ENCODE results near the gene ZP1.
A peak's percentile ranks its signal among the peaks of the same experiment; 100 is the strongest.

Gene ZP1

DNA sequence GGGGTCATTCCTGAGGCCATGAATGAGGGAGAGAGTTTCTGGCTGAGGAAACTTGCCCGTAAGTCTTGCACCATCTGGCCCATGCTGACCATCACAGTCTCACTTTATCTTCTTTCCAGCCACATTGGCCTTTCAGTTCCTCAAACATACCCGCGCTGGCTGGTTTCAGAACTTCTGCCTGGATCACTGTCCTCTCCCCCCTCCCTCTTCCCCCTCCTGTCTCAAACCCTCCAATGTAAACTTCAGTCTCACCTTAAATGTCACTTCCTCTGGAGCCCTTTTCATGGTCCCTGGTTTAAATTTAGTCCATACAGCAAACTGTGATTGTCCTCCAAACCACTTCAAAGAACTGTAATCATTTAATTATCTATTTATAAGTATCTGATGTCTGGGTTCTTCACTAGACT lies 42.9 kb downstream of the ZP1 start:
- peak; percentile 65 to 90 (median 78) for DNase-seq

DNA sequence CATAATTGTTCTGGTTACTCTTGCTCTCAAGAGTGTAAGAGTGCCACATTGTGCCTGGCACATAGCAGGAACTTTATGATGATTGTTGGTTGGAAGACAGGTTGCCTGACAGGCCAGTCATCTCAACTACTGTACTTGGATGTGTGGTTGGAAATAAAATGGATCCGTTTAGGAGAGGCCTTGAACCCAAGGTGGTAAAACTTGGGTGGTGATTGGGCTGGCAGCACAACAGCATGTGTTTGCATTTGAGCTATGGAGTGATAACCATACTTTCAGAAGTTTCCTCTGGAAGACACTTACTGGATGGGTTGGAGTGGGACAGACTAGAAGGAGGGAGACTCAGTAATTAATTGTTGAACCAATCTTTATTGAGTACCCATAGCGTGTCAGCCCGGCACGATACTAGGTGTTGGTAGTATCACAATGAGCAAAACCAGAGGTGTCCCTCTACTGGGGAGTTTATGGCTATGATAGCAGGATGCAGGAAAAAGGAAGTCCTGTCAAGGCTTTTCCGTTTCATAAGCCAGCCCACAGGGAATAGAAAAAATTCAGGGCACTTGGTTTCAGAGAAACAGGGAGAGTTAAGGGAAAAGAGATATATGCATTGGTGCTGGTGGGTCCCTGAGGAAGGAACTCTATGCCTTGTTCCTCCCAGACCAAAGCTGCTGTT lies 43.5 kb downstream of the ZP1 start:
- peak; percentile 38 to 72 (median 64) for DNase-seq

DNA sequence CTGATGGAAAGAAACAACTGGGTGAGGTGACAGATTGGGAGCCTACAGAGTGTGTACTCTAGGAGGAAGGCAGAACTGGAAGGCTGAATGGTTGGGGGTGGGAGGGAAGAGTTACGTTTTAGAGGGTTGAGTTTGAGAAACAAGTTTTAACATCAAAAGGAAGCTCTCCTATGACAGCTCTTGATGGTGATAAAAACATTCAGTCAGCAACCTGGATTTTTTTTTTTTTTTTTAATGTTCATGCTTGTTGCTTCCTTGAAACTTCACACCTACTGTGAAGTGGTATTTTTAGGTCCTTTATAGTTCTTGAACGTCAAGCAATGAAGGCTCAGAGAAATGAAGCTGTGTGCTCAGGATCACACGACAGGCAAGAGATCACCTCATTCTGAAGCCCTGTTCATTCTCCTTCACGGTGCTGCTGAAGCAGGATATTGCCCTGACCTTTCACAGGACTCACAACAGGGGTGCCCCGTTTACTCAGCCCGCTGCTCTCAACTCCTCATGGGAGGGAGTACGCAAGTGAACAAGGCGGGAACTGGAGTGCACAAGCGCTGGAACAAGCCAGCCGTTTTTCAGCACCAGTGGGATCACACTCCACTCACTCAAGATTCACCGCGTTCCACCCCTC lies 45.0 kb downstream of the ZP1 start:
- DNase-seq = no peak

DNA sequence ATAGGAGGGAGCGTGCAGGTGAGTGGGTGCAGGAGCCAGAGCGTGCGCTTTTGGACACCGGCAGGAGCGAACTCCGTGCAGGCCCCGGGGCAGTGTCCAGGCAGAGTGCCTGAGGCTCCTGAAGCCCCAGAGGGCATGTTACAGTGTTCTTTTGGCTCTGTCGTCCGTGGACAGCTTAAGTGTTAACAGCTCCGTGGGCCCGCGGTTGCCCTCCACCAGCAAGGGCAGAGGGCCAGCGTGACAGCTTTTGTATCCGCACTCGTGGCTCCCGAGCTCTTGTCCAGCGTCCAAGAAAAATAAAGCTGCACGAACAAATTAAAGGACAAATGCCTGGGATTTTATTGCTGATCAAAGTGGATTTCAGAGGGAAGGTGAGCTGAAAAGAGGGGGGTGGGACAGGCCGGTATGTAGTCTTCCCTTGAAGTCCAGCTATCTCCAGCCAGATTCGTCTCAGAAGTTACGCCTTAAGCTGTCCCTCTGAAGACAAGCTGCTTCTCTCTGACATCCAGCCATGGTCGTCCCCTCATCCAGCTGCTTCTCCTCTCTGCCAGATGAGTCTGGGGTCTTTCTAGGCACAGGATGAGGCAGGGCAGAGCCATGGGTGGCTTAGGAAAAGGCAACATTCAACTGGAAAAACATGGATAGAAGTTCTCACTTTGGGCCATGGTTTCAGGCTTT lies 45.6 kb downstream of the ZP1 start:
- DNase-seq = no peak

DNA sequence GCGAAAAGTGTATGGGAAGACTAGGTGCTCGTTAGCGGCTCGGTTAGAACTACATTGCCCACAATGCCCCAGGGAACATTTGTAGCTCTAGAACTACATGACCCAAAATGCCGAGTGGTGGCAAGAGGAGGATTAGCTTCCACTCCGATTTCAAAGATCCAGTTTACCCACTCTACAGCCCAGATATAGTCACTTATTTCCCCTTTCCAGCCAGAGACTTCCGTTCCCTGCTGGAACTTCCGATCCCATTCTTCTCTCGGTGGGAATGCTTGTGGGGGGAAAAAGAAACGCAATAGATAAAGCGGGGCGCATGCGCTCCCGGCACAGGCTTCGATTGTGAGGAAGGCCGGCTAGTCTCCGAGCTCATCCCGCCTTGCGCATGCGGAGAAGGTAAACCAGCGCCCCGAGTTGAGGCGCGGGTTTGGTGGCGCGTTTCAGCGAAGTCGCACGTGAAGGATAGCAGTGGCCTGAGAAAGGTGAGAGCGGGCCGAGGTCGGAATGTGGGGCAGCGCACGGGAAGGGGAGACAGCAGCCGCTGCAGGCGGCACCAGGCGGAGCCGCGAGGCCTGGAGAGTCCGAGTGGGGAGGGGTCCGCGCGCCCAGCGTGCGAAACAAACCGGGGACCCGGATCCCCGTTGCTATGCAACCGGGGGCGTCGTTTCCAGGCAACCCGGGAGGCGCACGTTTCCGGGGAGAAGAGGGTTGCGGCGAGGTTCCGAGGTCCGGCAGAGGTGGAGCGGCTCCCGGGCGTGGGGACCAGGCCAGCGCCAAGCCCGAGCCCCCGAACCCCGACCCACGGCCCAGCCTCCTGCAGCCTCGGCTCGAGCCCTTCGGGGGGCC lies 46.7 kb downstream of the ZP1 start, which contains the start of gene TMEM109:
Gene TMEM109, plus strand, starts transcription at position 366 of the 840 bp plus-strand sequence. CDS start 5,536 bp downstream, outside the sequence.
- peak; percentile 80 to 93 (median 90) for DNase-seq

DNA sequence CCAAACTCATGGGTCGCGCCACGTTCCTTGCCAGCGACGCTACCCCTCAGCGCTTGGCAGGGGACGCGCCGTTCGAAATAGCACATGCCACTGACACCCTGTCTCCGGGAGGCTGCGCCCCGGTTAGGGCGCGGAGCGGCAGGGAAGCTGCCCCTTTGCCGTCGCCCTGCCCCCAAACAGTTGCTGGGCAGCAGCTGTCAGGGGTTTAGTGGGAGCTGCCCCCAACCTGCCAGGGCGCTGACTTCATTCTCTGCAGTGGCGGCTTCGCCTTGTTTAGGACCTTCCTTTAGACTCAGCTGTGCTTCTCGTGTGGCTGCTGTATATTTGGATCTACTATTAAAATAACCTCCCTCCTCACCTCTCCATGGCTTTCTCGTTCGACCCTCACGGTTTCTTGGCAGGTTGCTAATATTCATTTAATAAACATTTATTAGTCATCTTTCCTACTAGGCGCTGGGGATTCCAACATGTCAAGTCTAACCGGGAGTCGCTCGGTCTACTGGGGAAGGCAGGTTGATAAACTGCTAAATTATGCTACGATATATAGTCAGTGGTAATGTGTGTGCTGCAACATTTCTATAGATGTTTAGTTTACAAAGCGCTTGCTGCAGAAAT lies 47.4 kb downstream of the ZP1 start:
- peak in 3 of 4 experiments; percentile 17 to 57 (median 42) for DNase-seq

DNA sequence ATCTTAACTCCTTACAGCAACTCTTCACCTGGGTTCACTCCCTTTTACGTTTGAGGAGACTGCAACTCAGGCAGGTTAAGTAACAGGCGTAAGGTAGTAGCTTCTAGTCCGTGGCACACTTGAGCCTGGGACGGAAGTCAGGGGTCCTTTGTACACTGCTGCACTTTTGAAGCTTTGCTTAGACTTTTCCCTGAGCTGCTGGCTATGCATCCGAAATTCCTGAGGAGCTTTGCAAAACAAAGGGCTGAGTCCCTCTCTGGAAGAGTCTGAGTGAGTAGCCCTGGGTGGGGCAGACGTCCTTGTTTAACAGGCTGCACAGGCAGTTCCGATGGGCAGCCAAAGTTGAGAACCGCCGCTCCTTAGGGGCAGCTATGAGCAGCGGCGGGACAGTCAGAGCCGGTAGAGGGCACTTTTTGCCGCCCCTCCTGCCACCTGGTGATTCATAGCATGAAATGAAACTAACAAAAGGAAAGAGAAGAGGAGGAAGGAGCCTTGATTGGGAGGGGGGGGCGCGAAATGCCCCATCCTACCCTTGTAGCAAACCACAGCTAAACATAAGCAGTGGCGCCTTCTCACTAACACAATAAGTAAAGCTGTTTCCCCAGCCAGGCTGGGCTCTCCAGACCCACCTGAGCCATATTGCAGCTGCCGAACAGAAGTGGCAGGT lies 48.0 kb downstream of the ZP1 start:
- peak; percentile 42 to 65 (median 55) for DNase-seq

DNA sequence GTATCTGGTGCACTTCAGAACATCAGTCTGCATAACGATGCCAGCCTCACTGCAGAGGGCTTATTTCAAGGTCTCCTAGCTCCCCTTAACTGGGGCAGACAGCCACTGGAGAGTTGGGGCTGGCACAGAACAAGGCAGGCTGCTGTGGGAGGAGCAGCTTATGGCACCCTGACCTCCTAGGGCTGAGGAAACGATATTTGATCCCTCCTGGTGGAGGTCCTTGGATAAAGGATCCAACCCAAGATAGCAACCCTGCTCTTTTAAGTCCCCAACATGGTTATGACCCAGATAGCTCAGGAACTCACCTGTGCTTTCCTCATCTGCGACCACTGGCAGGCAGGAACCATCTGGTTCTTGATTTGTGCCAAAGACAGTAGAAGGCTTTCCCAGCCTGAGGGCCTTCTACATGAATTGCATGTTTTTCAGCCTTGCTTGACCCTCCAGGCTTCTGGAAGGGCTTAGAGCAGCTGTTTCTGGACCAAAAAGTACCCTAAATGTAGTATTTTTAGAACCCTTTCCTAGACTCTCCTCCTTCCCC lies 49.4 kb downstream of the ZP1 start:
- no peak for DNase-seq

DNA sequence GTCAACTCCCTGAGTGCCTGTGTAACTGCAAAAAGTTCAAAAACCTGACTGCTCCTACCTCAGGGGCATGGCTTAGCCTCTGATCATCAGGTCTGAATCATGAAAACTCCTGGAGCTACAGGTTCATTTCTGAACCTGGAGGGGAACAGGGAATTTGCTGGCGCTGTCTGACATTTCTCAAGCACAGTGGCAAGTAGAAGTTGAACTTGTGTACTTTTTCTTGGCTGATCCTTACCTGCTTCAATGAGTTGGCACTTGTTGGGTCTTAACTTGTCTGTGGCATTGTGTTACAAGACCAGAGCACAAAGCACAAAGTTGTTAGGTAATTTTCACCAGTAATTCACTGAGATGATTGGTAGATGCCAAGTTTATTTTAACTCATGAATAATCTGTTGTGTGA lies 49.9 kb downstream of the ZP1 start:
- no peak for DNase-seq

DNA sequence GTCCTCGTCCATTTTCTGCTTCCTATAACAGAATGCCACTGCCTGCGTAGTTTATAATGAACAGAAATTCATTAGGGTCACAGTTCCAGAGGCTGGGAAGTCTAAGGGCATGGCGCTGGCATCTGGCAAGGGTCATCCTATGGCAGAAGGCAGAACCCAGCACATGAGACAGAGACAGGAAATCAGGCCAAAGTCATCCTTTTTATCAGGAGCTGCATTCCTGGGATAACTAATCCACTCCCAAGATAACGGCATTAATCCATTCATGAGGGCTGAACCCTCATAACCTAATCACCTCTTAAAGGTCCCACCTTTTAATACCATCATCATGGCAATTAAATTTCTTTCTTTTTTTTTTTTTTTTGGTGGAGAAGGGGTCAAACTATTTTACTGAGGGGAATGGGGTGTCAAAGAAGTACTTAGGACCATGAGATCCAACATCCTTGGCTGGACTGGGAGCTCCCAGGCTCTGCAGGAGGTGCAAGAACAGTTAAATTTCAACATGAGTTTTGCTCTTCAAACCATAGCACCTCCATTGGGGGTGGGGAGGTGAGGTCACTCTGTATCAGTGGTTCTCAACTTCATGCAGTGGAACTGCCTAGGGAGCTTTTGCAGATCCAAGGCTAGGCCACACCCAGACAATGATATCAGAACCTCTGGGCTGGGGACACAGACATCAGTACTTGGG lies 51.1 kb downstream of the ZP1 start:
- DNase-seq = no peak

DNA sequence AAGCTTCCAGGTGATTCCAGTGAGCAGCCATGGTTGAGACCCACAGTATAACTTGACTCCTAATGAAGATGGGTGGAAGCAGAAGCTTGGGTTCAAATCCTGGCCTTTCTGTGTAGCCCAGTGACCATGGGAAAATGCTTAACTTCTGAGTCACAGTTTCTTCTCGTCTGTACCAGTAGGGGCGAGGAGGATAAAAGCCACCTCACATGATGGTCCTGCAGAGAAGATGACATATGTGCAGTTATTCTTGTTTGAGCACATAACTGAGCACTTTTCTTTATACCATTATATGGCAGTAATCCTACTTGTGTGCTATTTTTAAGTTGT lies 51.6 kb downstream of the ZP1 start:
- no peak for DNase-seq

DNA sequence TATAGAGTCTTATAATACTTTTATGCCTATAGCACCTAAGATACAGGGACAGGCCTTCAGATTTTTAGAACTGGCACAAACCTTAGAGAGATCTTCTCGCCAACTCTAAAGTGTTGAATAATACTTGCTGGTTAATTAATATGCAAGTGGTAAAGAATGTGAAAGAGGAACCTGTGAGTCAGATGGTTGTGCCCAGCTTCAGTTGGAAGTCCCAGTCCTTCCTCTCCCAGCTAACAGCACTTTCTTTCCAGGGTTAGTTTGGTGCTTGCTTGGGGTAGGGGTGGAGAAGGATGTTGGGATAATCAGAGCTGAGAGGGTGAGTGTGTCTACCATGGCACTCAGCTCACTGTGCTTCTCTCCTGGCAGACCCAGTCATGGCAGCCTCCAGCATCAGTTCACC lies 52.0 kb downstream of the ZP1 start:
- DNase-seq = peak; percentile 51 to 73 (median 62)

DNA sequence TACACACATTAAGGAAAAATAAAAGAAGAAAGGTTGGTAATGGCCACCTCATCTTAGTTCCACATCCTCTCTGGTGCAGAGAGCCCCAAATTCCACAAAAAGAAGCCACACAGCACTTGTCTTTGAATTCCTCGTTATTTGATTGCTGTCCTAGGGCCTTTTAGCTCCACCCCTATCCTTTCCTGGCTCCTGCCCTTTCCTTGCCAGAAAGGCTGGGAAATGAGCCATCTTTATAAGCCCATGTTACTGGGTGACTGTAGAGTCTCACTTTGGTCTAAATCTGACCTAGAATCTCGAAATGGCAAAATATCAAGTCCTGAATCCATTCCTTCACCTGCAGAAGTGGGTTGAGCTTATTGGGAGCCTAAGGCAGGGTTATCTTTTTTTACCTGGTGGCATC lies 52.6 kb downstream of the ZP1 start:
- no peak for DNase-seq

DNA sequence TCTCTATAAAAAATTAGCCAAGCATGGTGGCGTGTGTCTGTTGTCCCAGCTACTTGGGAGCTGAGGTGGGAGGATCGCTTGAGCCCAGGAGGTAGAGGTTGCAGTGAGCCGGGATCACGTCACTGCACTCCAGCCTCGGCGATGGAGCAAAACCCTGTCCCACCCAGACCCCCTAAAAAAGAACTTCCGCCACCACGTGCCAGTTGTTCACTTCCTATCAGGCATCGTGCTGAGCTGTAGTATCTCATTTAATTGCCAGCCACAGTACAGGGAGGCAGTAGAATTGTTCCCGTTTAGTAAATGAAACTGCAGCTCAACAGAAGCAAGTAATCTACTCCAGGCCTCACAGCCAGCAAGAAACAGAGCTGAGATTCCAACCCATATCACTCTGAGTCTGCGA lies 53.9 kb downstream of the ZP1 start:
- DNase-seq = no peak

DNA sequence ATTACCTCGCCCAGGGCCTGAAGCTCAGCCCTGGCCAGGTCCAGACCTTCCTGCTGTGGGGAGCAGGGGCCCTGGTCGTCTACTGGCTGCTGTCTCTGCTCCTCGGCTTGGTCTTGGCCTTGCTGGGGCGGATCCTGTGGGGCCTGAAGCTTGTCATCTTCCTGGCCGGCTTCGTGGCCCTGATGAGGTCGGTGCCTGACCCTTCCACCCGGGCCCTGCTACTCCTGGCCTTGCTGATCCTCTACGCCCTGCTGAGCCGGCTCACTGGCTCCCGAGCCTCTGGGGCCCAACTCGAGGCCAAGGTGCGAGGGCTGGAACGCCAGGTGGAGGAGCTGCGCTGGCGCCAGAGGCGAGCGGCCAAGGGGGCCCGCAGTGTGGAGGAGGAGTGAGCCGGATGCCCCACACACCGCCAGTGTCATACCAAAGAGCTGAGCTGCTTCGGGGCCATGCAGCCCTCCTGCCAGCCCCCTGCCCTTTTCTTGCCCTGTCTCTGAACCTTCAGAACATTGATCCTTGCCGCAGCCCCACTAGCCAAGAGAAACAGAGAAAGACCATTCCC lies 54.5 kb downstream of the ZP1 start:
- DNase-seq = no peak

DNA sequence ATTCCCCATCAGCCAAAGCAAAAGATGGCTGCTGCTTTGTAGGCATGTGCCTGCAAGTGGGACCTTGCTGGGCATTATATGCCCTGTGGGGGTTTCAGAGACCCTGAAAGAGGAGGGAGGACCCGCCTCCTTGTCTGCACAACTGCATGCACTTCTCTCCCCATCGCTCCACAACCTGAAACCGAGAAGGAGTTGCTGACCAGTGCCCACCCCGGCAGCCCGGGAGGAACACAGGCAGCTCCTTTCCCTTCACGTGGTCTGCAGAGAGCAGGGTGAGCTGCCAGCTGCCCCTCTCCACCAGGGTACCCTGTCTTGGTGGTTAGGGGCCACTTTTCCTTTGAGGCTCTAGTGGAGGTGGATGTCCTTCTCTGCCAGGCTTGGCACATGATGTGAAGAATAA lies 55.6 kb downstream of the ZP1 start:
- DNase-seq = no peak

DNA sequence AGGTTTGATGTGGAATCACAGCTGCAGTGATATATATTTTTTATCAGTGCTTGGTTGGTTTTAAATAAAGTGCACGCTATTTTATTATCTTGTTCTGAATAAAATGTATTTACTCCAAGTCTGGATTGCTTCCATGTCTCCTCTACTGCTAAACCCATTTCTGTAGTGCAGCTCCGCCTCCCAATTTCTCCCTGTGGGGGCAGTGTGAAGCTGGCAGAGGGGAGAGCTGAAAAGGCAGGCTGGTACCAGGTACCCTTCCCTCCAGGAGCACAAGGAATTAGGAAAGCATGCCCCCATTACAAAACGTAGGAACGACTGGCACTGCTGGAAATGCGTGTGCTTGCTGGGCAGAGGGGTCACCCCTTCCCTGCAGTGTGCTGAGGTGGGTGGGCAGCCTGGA lies 56.0 kb downstream of the ZP1 start:
- no peak for DNase-seq

DNA sequence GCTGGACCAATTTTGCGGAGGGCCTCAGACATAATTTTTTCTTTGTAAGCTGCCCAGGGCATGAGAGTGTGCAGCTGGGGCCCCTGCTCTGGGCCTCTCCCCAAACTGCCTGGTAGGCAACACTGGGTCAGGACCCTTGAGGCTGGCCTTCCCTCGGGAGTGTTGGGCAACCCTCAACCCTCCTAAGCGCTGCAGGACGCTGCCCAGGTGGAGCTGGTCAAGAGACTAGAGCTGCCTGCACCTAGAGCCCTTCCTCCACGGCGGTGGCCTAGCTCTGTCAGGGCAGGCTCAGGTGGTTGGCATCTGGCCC lies 56.4 kb downstream of the ZP1 start:
- DNase-seq = no peak

DNA sequence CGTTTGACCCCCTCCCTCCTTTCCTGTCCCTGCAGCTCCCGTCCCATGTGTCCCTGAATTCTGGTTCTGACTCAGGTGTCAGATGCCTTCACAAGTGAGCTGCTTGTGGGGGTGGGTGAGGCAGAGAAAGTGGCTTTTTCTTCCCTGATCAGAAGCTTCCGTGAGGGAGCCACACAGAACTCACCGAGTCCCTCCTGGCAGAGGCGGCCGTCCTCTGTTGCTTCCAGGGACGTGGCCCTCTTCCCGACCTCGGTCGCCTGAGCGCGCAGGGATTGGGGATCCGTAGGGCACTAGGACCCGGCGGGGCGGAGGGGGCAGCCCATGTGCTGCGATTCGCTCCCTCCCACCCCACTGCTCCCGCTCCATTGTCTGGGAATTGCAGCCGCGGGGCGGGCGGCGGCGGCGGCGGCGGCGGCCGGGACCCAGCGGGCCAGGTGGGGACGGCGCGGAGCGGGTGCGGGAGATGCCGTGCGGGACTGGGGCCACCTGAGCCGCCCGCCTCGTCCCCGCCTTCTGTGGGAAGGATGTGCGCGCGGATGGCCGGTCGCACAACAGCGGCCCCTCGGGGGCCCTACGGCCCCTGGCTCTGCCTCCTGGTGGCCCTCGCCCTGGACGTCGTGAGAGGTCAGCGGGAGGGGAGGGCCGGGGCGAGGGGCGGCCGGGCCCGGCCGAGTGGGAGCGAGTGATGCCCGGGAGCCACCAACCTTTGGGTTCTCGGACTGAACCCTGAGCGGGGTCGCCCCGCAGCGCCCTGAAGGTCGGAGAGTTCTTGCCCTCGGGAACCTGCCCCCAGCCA lies 57.0 kb downstream of the ZP1 start, which contains the start of gene TMEM132A:
Gene TMEM132A, plus strand, starts transcription at position 351 of the 796 bp plus-strand sequence. Its CDS starts 174 bp downstream, at position 525.
- peak in 3 of 4 experiments; percentile 30 to 79 (median 57) for DNase-seq

All from suppressor macrophage (primary cell).